Left ventricle myocardium inferior (tissue), 1 donor: ENCODE measurements around the gene LPIN3. TPM values are rescaled to one million over a fixed set of nuclear protein-coding genes. Genes with fewer than 3 reads are reported as not detected.

Experiments used
- DNase-seq: peaks from one replicate; pipeline ENCODE4 v3.0.0-alpha.2; 2020
- H3K27ac ChIP-seq: fragments of 200-600 bp; replicated peaks from 2 replicates; pipeline ENCODE4 v1.8.0; 2021
- H3K27me3 ChIP-seq: fragments of 200-600 bp; 2 replicates; pipeline ENCODE4 v1.8.0; 2021; ENCODE audit warnings: low read depth
- H3K36me3 ChIP-seq: fragments of 200-600 bp; 2 replicates; pipeline ENCODE4 v1.8.0; 2021
- H3K4me1 ChIP-seq: fragments of 200-600 bp; 2 replicates; pipeline ENCODE4 v1.8.0; 2021
- H3K4me3 ChIP-seq: fragments of 200-600 bp; 2 replicates; pipeline ENCODE4 v1.8.0; 2021; ENCODE audit warnings: mild to moderate bottlenecking, moderate library complexity
- H3K9me3 ChIP-seq: fragments of 200-600 bp; replicated peaks from 2 replicates; pipeline ENCODE4 v1.8.0; 2021
- CTCF ChIP-seq: fragments of 200-600 bp; IDR thresholded peaks from 2 replicates; pipeline ENCODE4 v1.8.0; 2021; ENCODE audit warnings: antibody characterized with exemption, mild to moderate bottlenecking, borderline replicate concordance
- intact Hi-C: fragments of 100-400 bp; cut with micrococcal nuclease; formaldehyde crosslinking; loops from one replicate; pipeline ENCODE4 v1.11.0; 2022
- total RNA-seq: library from RNA; stranded (reverse); fragmentation: NEBNext Ultra II Directional; extraction: Animal tissue kit (Norgen Biotek cat#: 25700); gene quantifications from one replicate; pipeline ENCODE4 v1.2.1, GENCODE V29; 2021
- donor health status: DM: no; HTN: yes; CAD: no; lungs with severe emphysema.

Gene LPIN3
- total RNA-seq, 1 donor from 2014 or later, result 19.9 TPM

DNA sequence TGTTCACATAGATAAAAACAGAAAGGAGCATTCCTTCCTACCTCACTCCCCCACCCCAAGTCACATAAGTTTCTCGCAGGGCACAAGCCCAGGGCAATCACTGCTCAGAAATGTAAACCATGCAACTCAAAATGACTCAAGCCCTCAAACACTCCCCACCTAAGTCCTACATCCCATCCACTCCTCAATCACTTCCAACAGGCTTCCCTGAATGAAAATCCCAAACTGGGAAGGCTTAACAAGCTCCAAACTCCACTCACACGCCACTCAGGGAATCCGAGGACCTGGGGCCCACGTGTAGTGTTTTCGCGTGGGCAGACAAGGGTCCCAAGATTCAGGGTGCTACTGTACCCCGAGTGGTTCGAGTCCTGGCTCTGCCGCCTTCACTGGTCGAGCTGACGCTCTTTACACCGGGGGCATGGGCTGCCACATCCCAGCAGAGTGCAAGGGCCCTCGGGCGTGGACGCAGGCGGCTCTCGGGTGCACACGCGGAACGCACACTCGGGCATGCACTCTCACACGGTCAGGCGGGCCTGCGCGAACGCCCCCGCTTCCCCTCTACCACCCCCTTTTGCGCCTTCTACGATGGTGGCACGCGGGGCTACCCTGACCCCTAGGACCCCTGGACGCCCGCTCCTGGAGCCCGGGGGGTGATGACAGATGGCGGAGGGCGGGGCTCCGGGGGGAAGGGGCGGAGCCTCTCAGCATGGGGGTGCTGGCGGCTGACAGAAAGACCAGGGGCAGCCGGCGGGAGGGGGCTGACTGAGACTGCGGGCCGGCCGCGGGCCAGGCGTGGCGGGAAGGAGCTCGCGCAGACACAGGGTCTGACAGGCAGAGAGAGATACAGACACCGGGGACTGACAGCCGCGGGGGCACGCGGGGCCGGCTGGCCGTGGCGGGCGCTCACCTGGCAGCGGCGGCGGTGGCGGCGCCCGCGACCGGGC is 23.7 kb upstream of the LPIN3 start:
- H3K36me3 ChIP-seq, result no peaks in the 10 kb centered on the region
- H3K9me3 ChIP-seq, result no peaks in the 10 kb centered on the region
- TF ChIP-seq CTCF, result no peak
- peak overlapping the region; percentile 84 for H3K4me3 ChIP-seq
- peak overlapping the region; percentile 93 for H3K27ac ChIP-seq
- peaks cover 62% of the 10 kb centered on the region for H3K4me1 ChIP-seq
- intact Hi-C loops, result no loop called here
- peak; percentile 87 for DNase-seq
- H3K27me3 ChIP-seq, result no peaks in the 10 kb centered on the region

GRCh38 chr20:41317546-41318270 is 22.9 kb upstream of the LPIN3 start, which contains the start of gene ZHX3:
Gene ZHX3, minus strand, starts transcription at chr20:41317731. Its CDS starts 112,815 bp downstream, at chr20:41204916.
- Histone ChIP-seq H3K36me3 (no peaks in the 10 kb centered on the region), H3K27ac (peak within 1 kb of the TSS; percentile 93), H3K27me3 (no peaks in the 10 kb centered on the region), H3K4me3 (peak within 1 kb of the TSS; percentile 84), H3K4me1 (peaks cover 53% of the 10 kb centered on the region), H3K9me3 (no peaks in the 10 kb centered on the region)
- no peak for TF ChIP-seq CTCF
- peak; percentile 97 for DNase-seq
- intact Hi-C loops, result no loop called here

- intact Hi-C loops, result no loop called here
- DNase-seq, result no peak
- Histone ChIP-seq H3K4me1 (peaks cover 48% of the 10 kb centered on the region), H3K9me3 (no peaks in the 10 kb centered on the region), H3K27me3 (no peaks in the 10 kb centered on the region), H3K27ac (peak overlapping the region; percentile 93), H3K36me3 (no peaks in the 10 kb centered on the region), H3K4me3 (peak overlapping the region; percentile 84)
- TF ChIP-seq CTCF, result no peak
Observed at GRCh38 chr20:41318271-41318649, 22.4 kb upstream of the LPIN3 start.

- no peak for DNase-seq
- TF ChIP-seq CTCF, result no peak
Observed at GRCh38 chr20:41320441-41320840, 20.2 kb upstream of the LPIN3 start.

GRCh38 chr20:41320976-41321375 is 19.6 kb upstream of the LPIN3 start:
- Histone ChIP-seq H3K4me1 (peaks cover 21% of the 10 kb centered on the region), H3K9me3 (no peaks in the 10 kb centered on the region), H3K27me3 (no peaks in the 10 kb centered on the region), H3K27ac (no peak overlapping the region), H3K36me3 (no peaks in the 10 kb centered on the region), H3K4me3 (no peak overlapping the region)
- TF ChIP-seq CTCF, result no peak
- no peak for DNase-seq
- intact Hi-C loops, result no loop called here

More at GRCh38 chr20:41320441-41320840, 20.2 kb upstream of the LPIN3 start:
- Histone ChIP-seq H3K27ac (no peak overlapping the region), H3K9me3 (no peaks in the 10 kb centered on the region), H3K4me3 (no peak overlapping the region), H3K36me3 (no peaks in the 10 kb centered on the region), H3K27me3 (no peaks in the 10 kb centered on the region), H3K4me1 (peaks cover 26% of the 10 kb centered on the region)
- intact Hi-C loops, result no loop called here
